IMR-90 (cell line): ENCODE measurements around the gene PLCH2. TPM values are rescaled to one million over a fixed set of nuclear protein-coding genes. Genes with fewer than 3 reads are reported as not detected.

Experiments used
- ATAC-seq: fragments of 200-7000 bp; cut with Tn5 transposase; 2 replicates; pipeline ENCODE4 v1.9.1; 2020; ENCODE audit warnings: low read depth, mild to moderate bottlenecking, moderate library complexity
- BruUV-seq: library from RNA; stranded (reverse); fragments of 400-500 nt; replicated peaks from 2 replicates; lab custom pipeline; 2021; lab: Mats Ljungman, UMichigan
- CTCF ChIA-PET: fragments of 300-600 bp; formaldehyde crosslinking; extraction: SDS; loops from one replicate; lab custom pipeline; 2021; ENCODE audit warnings: antibody characterized with exemption; lab: Yijun Ruan, JAX
- POLR2A ChIA-PET: fragments of 300-600 bp; sonication (Branson Sonifier 250); formaldehyde crosslinking; loops from one replicate; lab custom pipeline; 2022; ENCODE audit warnings: antibody characterized with exemption; ENCODE audit not compliant: unreplicated experiment; lab: Charles Lee
- DNase-seq: peaks from one replicate; pipeline ENCODE4 v3.0.0; 2013
- H2AFZ ChIP-seq: replicated peaks from 2 replicates; pipeline ENCODE3; 2013; ENCODE audit warnings: low read length, mild to moderate bottlenecking; ENCODE audit not compliant: poor library complexity
- H2AK5ac ChIP-seq: 2 replicates; pipeline ENCODE4 v1.6.1; 2013; ENCODE audit warnings: low read depth, low read length, inconsistent platforms
- H2AK9ac ChIP-seq: replicated peaks from 2 replicates; pipeline ENCODE3; 2013; ENCODE audit warnings: mild to moderate bottlenecking, low read depth, low read length, moderate library complexity; ENCODE audit not compliant: poor library complexity
- H2BK120ac ChIP-seq: 2 replicates; pipeline ENCODE4 v1.6.1; 2013; ENCODE audit warnings: low read depth, low read length, inconsistent platforms
- H2BK15ac ChIP-seq: 3 replicates; pipeline ENCODE4 v1.6.1; 2013; ENCODE audit warnings: low read depth, low read length, inconsistent platforms
- H2BK20ac ChIP-seq: 2 replicates; pipeline ENCODE4 v1.6.1; 2013; ENCODE audit warnings: low read depth, mild to moderate bottlenecking, inconsistent platforms, low read length, moderate library complexity
- H2BK5ac ChIP-seq: 2 replicates; pipeline ENCODE4 v1.6.1; 2013; ENCODE audit warnings: mild to moderate bottlenecking, low read depth, low read length, inconsistent platforms; ENCODE audit not compliant: poor library complexity, severe bottlenecking
- H3K14ac ChIP-seq: replicated peaks from 2 replicates; pipeline ENCODE4 v1.6.1; 2013; ENCODE audit warnings: low read depth, low read length, inconsistent platforms
- H3K18ac ChIP-seq: 2 replicates; pipeline ENCODE4 v1.6.1; 2013; ENCODE audit warnings: low read depth, low read length, control low read depth
- H3K23ac ChIP-seq: 2 replicates; pipeline ENCODE4 v1.6.1; 2013; ENCODE audit warnings: low read depth, low read length, inconsistent platforms
- H3K27ac ChIP-seq: 2 replicates; pipeline ENCODE4 v1.5.1; 2013; ENCODE audit warnings: mild to moderate bottlenecking, control low read depth, low read length; ENCODE audit not compliant: insufficient read depth
- H3K27me3 ChIP-seq: 2 replicates; pipeline ENCODE4 v1.6.1; 2013; ENCODE audit warnings: low read length; ENCODE audit not compliant: control insufficient read depth, insufficient read depth
- H3K36me3 ChIP-seq: 2 replicates; pipeline ENCODE4 v1.6.1; 2013; ENCODE audit warnings: low read length, mixed read lengths; ENCODE audit not compliant: control insufficient read depth, insufficient read depth
- H3K4ac ChIP-seq: 2 replicates; pipeline ENCODE4 v1.6.1; 2013; ENCODE audit warnings: low read depth, low read length, inconsistent platforms
- H3K4me1 ChIP-seq: 2 replicates; pipeline ENCODE4 v1.6.1; 2013; ENCODE audit warnings: low read length, mixed read lengths; ENCODE audit not compliant: control insufficient read depth, insufficient read depth
- H3K4me2 ChIP-seq: 2 replicates; pipeline ENCODE4 v1.6.1; 2013; ENCODE audit warnings: low read depth, mild to moderate bottlenecking, control low read depth, low read length, moderate library complexity
- H3K4me3 ChIP-seq: 2 replicates; pipeline ENCODE4 v1.5.1; 2013; ENCODE audit warnings: low read depth, mild to moderate bottlenecking, control low read depth, low read length, moderate library complexity; ENCODE audit not compliant: insufficient read depth
- H3K56ac ChIP-seq: 2 replicates; pipeline ENCODE4 v1.6.1; 2013; ENCODE audit warnings: low read length, inconsistent platforms; ENCODE audit not compliant: insufficient read depth; ENCODE audit errors: extremely low read depth
- H3K79me1 ChIP-seq, 2 experiments: 2 replicates each; pipeline ENCODE4 v1.6.1; 2013; ENCODE audit warnings: low read length in 2 of 2, inconsistent platforms in 1 of 2, low read depth in 1 of 2
- H3K9ac ChIP-seq: 2 replicates; pipeline ENCODE4 v1.6.1; 2013; ENCODE audit warnings: low read depth, low read length, control low read depth
- H3K9me1 ChIP-seq: 2 replicates; pipeline ENCODE4 v1.6.1; 2013; ENCODE audit warnings: low read length, inconsistent platforms; ENCODE audit not compliant: insufficient read depth
- H3K9me3 ChIP-seq: 2 replicates; pipeline ENCODE4 v1.6.1; 2013; ENCODE audit warnings: low read length; ENCODE audit not compliant: control insufficient read depth, insufficient read depth
- H4K20me1 ChIP-seq: 2 replicates; pipeline ENCODE4 v1.6.1; 2013; ENCODE audit warnings: low read length, inconsistent platforms; ENCODE audit not compliant: insufficient read depth
- H4K5ac ChIP-seq: 2 replicates; pipeline ENCODE4 v1.6.1; 2013; ENCODE audit warnings: mild to moderate bottlenecking, low read depth, low read length, control low read depth
- H4K8ac ChIP-seq, 2 experiments: 2 replicates each; pipeline ENCODE4 v1.6.1; 2013; ENCODE audit warnings: low read depth in 2 of 2, low read length in 2 of 2, control low read depth in 1 of 2, inconsistent platforms in 1 of 2
- H4K91ac ChIP-seq: 2 replicates; pipeline ENCODE4 v1.6.1; 2013; ENCODE audit warnings: low read depth, low read length, inconsistent platforms; ENCODE audit not compliant: insufficient read depth
- BHLHE40 ChIP-seq: fragments of 150-350 bp; IDR thresholded peaks from 2 replicates; pipeline ENCODE4 v1.6.1; 2016; ENCODE audit warnings: mild to moderate bottlenecking, low read depth, low read length
- CEBPB ChIP-seq: IDR thresholded peaks from 2 replicates; pipeline ENCODE4 v1.6.1; 2012; ENCODE audit warnings: low read depth, low read length, improper control_type of control experiment
- CHD1 ChIP-seq: IDR thresholded peaks from 2 replicates; pipeline ENCODE4 v1.6.1; 2012; ENCODE audit warnings: low read depth, low read length, improper control_type of control experiment
- CTCF ChIP-seq: conservative IDR thresholded peaks from 2 replicates; pipeline ENCODE4 v1.5.1; 2012; ENCODE audit warnings: mild to moderate bottlenecking, low read depth, low read length, improper control_type of control experiment
- FOS ChIP-seq: fragments of 150-350 bp; IDR thresholded peaks from 2 replicates; pipeline ENCODE4 v1.6.1; 2016; ENCODE audit warnings: low read depth, low read length
- MAFK ChIP-seq: IDR thresholded peaks from 2 replicates; pipeline ENCODE4 v1.6.1; 2012; ENCODE audit warnings: low read depth, low read length, improper control_type of control experiment
- MAZ ChIP-seq: IDR thresholded peaks from 2 replicates; pipeline ENCODE4 v1.6.1; 2012; ENCODE audit warnings: low read depth, mild to moderate bottlenecking, low read length, improper control_type of control experiment, moderate library complexity, borderline replicate concordance
- MXI1 ChIP-seq: IDR thresholded peaks from 2 replicates; pipeline ENCODE4 v1.6.1; 2012; ENCODE audit warnings: low read depth, mild to moderate bottlenecking, low read length, moderate library complexity, borderline replicate concordance
- NFE2L2 ChIP-seq: fragments of 150-350 bp; IDR thresholded peaks from 2 replicates; pipeline ENCODE4 v1.6.1; 2016; ENCODE audit warnings: low read depth, mild to moderate bottlenecking, low read length
- POLR2A ChIP-seq: IDR thresholded peaks from 2 replicates; pipeline ENCODE4 v1.6.1; 2012; ENCODE audit warnings: mild to moderate bottlenecking, low read depth, low read length
- RAD21 ChIP-seq: IDR thresholded peaks from 2 replicates; pipeline ENCODE4 v1.6.1; 2012; ENCODE audit warnings: low read length, improper control_type of control experiment
- RCOR1 ChIP-seq: IDR thresholded peaks from 2 replicates; pipeline ENCODE4 v1.6.1; 2012; ENCODE audit warnings: mild to moderate bottlenecking, low read length, improper control_type of control experiment; ENCODE audit not compliant: insufficient replicate concordance
- RFX5 ChIP-seq: IDR thresholded peaks from 2 replicates; pipeline ENCODE4 v1.8.0; 2012; ENCODE audit warnings: low read depth, mild to moderate bottlenecking, low read length, moderate library complexity
- SMC3 ChIP-seq: fragments of 150-350 bp; IDR thresholded peaks from 2 replicates; pipeline ENCODE4 v1.6.1; 2016; ENCODE audit warnings: low read depth, mild to moderate bottlenecking, antibody characterized with exemption, low read length, moderate library complexity
- WGBS, 2 experiments: methylation state at CpG; one replicate each; pipeline versions ENCODE4 v1.1.5 to v1.1.7; 2013; ENCODE audit warnings: missing lambda C conversion rate in 2 of 2; ENCODE audit not compliant: insufficient read length in 1 of 2; ENCODE audit errors: extremely low coverage in 2 of 2; 5-methylcytosine and 5-hydroxymethylcytosine counted together
- dilution Hi-C: fragments of 300-500 bp; cut with HindIII; formaldehyde crosslinking; loops from one replicate; pipeline ENCODE4 v1.14.3; 2018; ENCODE audit warnings: low sequenced_read_pairs; ENCODE audit not compliant: unreplicated experiment
- in situ Hi-C: fragments of 300-500 bp; cut with MboI; formaldehyde crosslinking; loops from 3 replicates; pipeline ENCODE4 v1.14.3; 2019; ENCODE audit warnings: low sequenced_read_pairs, inconsistent platforms, mixed read lengths
- intact Hi-C: fragments of 100-400 bp; cut with micrococcal nuclease; formaldehyde crosslinking; loops from 2 replicates; pipeline ENCODE4 v1.10.0; 2022
- polyA plus RNA-seq, 3 experiments: library from polyadenylated mRNA; depleted of rRNA; stranded (reverse); fragments of >200 nt; gene quantifications; 2 replicates each; pipeline ENCODE4 v1.2.3, GENCODE V29; 2012; ENCODE audit warnings: low replicate concordance in 1 of 3
- total RNA-seq: library from RNA; depleted of rRNA; stranded (reverse); fragments of >200 nt; gene quantifications from 2 replicates; pipeline ENCODE4 v1.2.3, GENCODE V29; 2012
- TF ChIP-seq, protein P1 (sequence below): fragments of 150-350 bp; IDR thresholded peaks from 2 replicates; pipeline ENCODE4 v1.6.1; 2016; ENCODE audit warnings: low read depth, mild to moderate bottlenecking, low read length, moderate library complexity, borderline replicate concordance

Gene PLCH2
- total and polyA plus RNA-seq, 2 of the 4 experiments (the other 2 are of a cell fraction), result 0.18 to 1.9 TPM

DNA sequence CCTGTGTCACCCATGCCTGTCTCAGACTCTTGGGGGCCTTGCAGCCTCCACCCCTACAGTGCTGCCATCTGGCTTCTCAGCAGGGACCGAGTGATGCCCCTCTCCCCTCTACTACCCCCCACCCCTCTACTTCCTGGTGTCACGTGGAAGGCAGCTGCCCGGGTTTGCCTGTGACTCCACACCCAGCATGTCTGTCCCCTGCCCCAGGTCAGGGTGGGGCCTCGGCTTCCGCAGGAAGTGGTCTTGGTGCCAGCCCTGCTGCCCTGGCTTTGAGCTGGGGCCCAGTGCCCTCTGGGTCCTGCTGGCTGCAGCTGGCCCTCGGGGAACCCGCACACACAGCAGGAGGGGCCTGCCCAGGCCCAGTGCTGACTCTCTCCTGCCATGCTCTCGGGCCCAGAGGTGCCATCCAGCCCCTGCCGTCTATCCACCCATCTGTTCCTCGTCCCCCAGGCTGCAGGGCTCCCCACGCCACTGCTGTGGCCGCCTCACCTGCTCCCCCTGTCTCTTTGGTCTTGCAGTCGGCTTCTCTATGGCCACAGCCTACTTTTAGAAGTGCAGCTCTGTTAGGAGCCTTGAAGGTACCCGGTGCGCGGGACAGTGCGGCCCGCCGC is 24.0 kb downstream of the PLCH2 start:
- Histone ChIP-seq H3K9me3 (no peaks in the 10 kb centered on the region), H4K91ac (no peak overlapping the region), H3K4me3 (no peak overlapping the region), H2BK5ac (no peak overlapping the region), H4K8ac (no peak overlapping the region), H3K9ac (no peak overlapping the region), H2BK120ac (no peak overlapping the region), H3K4ac (no peak overlapping the region), H2BK20ac (no peak overlapping the region), H3K27ac (no peak overlapping the region), H2AK9ac (no peak overlapping the region), H2AK5ac (no peak overlapping the region), H2BK15ac (no peak overlapping the region), H3K36me3 (no peaks in the 10 kb centered on the region), H3K23ac (no peak overlapping the region), H4K20me1 (no peaks in the 10 kb centered on the region), H3K79me1 (no peaks in the 10 kb centered on the region), H3K14ac (no peak overlapping the region), H4K5ac (no peak overlapping the region), H3K4me1 (peaks cover 2% of the 10 kb centered on the region; the same call in 1 of the 2 replicates), H3K56ac (no peak overlapping the region), H3K9me1 (no peaks in the 10 kb centered on the region), H2AFZ (peak overlapping the region; percentile 41), H3K27me3 (peaks cover 12% of the 10 kb centered on the region; the same call in 1 of the 2 replicates), H3K18ac (no peak overlapping the region), H3K4me2 (no peak overlapping the region)
- intact Hi-C loops (no loop called here), dilution Hi-C loops (no loop called here), in situ Hi-C loops (no loop called here)
- ChIA-PET POLR2A (no interaction called here), CTCF (no interaction called here)
- WGBS, 2 experiments, result 61% methylated on average over 18 of the region's 19 CpGs; no CpG with 5 or more reads in 1 of the 2 experiments
- TF ChIP-seq MAZ (no peak), CHD1 (no peak), FOS (no peak), CEBPB (no peak), RFX5 (no peak), BHLHE40 (no peak), SMC3 (no peak), POLR2A (no peak), MXI1 (no peak), CTCF (no peak), NFE2L2 (no peak), RAD21 (no peak), RCOR1 (no peak), MAFK (no peak)
- TF ChIP-seq, protein P1, sequence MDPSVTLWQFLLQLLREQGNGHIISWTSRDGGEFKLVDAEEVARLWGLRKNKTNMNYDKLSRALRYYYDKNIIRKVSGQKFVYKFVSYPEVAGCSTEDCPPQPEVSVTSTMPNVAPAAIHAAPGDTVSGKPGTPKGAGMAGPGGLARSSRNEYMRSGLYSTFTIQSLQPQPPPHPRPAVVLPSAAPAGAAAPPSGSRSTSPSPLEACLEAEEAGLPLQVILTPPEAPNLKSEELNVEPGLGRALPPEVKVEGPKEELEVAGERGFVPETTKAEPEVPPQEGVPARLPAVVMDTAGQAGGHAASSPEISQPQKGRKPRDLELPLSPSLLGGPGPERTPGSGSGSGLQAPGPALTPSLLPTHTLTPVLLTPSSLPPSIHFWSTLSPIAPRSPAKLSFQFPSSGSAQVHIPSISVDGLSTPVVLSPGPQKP, result no peak
- no TSS peak for BruUV-seq
- ATAC-seq (no peak), DNase-seq (no peak)
